AG10803 (cell line): ENCODE measurements around the gene CDC123.

Experiments used
- DNase-seq: peaks from one replicate; pipeline ENCODE4 v3.0.0; 2010; ENCODE audit warnings: low read depth
- H3K4me3 ChIP-seq: 2 replicates; pipeline ENCODE4 v1.5.1; 2011; ENCODE audit warnings: mild to moderate bottlenecking, low read length, control low read depth
- CTCF ChIP-seq: conservative IDR thresholded peaks from 2 replicates; pipeline ENCODE4 v1.5.1; 2011; ENCODE audit warnings: mild to moderate bottlenecking, low read length, control low read depth, inconsistent platforms

CDC123 gene

DNA sequence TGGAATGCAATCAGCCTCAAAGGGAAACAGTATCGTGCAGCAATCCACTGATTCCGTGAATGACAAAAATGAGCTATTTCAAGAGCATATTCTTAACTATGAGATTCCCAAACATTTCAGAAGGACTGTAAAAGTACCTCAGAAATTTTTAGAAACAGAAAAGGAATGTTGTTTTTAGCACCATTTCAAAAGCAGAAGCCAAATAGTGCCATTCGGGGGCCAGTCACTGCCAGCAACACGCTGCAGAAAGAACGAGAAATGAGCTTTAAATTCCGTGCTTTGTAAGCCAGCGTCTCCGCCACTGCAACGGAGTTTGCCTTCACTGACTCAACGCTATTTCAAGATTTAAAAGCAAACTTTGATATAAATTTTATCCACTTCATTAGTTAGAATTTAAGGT is 6.6 kb upstream of the CDC123 start:
- no peak for DNase-seq
- no peak for TF ChIP-seq CTCF
- H3K4me3 ChIP-seq = no peak overlapping the region

DNA sequence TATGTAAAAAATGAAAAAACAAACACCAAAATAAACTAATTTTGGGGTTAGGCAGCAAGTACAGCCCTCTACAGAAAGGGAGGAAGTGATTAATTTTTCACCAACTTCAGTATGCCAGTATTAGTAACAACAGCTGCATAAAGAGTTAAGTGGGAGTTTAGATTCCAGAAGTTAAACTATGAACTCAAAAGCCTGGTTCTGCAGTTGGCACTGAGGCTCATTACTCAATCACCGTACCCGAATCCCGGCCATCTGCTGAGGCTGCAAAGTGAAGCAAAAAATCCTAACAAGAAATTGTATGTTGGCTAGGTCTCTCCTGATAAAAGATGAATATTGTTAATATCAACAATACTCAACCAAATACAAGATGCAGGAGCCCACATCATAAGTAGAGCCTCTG is 4.3 kb upstream of the CDC123 start:
- no peak overlapping the region for H3K4me3 ChIP-seq
- no peak for TF ChIP-seq CTCF
- DNase-seq = peak; percentile 32

DNA sequence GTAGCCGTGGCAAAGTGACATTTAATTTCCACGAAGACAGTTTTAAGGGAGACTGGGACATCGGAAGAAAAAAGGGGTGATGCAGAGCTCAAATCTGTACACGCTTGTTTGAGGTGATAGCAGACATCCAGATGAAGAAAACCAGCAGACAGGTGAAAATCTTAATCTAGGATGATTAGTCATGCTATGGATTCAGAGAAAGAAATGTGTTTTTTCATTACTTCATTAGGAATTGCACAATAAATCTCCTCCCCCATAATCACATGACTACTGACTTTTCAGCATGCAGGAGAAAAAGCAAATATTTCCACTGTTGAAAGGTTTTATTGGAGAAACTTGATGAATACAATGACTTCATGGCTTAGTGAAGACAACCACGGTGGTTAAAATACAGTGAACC is 2.8 kb upstream of the CDC123 start:
- peak; percentile 62 for DNase-seq
- TF ChIP-seq CTCF = no peak
- no peak overlapping the region for H3K4me3 ChIP-seq

- TF ChIP-seq CTCF = no peak
- DNase-seq = peak; percentile 37
- H3K4me3 ChIP-seq = peak overlapping the region; percentile 99
Observed at GRCh38 chr10:12194752-12195271, 1.2 kb upstream of the CDC123 start.

- H3K4me3 ChIP-seq = peak overlapping the region; percentile 99
- no peak for TF ChIP-seq CTCF
- no peak for DNase-seq
Observed at GRCh38 chr10:12195281-12195602, 746 bp upstream of the CDC123 start.

DNA sequence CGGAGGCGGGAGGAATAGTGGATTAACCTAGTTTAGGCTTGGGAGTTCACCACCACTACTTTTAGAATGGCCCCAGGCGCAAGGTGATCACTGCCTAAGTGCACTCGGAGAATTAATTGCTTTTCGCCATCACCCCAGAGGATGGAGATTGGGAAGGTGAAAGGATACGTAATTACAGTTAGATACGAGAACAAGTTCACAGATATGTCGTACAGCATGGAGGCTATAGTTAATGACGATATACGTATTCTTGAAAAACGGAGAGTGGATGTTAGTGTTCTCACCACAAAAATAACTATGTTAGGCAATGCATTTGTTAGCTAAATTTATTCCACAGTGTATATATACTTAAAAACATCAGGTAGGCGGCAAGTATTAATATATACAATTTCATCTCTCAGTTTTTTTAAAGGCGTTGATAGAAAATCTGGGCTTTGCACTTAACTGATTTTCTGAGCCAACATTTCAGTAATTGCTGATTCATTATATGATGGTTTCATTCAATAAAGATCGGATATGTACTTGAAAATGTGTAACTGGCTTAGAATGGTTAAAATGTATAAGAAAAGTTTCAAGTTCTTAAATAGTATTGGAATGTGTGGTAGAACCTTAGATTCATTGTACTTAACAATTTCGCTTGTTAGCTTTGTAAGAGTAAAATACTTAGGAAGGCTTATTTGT is 683 bp downstream of the CDC123 start:
- no peak for DNase-seq
- no peak for TF ChIP-seq CTCF
- peak overlapping the region; percentile 99 for H3K4me3 ChIP-seq

DNA sequence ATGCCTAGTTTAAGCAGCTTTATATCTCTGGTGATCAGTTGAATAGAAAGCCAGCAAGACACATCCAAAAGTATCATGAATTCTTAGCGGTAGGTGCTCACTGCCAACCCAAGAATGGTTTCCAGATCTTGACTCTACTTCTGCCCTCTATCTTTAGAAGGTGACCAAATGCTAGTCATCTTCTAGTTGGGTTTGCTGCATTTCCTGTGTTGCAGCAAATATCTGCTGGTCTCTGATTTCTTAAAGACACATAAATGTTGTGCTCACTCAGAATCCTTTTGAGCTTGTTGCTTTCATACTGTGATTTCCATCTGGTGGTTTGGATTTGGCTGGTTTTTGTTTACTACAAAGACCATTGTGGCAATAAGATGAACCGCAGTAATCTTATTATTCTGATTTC is 2.2 kb downstream of the CDC123 start:
- no peak for DNase-seq
- no peak for TF ChIP-seq CTCF
- H3K4me3 ChIP-seq = no peak overlapping the region
